Measurements from ENCODE around the gene SLC5A1. TPM values are rescaled to one million over a fixed set of nuclear protein-coding genes. Genes with fewer than 3 reads are reported as not detected.

SLC5A1 gene
- total and polyA plus RNA-seq, 2 of the 8 experiments (the other 6 are each of a cell fraction or from before 2014, with no cell fraction given) = 0.06 TPM; not detected in 1

GRCh38 chr22:32073823-32074380 lies 30.8 kb downstream of the SLC5A1 start:
- H3K4me1 ChIP-seq (replicated peaks in 1 of 4; ENCODE audit: control insufficient read depth in 3 of 4, insufficient read depth in 4 of 4, low read length in 3 of 4) = no peaks in the 10 kb centered on the region
- no peaks in the 10 kb centered on the region for H3K9me3 ChIP-seq (ENCODE audit: insufficient read depth in 2 of 2, low read depth in 1 of 2, low read length in 1 of 2)
- no peak overlapping the region for H3K27ac ChIP-seq (ENCODE audit: low read depth, low read length)
- no peak overlapping the region for H4K91ac ChIP-seq (replicated peaks; ENCODE audit: insufficient read length, low read length)
- no peak overlapping the region for H3K4me2 ChIP-seq (ENCODE audit: insufficient read depth in 1 of 2, low read depth in 2 of 2, low read length in 2 of 2)
- H3K9ac ChIP-seq (replicated peaks in 1 of 4; ENCODE audit: extremely low read depth in 1 of 4, low read depth in 3 of 4, low read length in 3 of 4) = no peak overlapping the region
- no peak overlapping the region for H2BK20ac ChIP-seq (ENCODE audit: low read length)
- H3K56ac ChIP-seq (replicated peaks; ENCODE audit: insufficient read length, low read depth, low read length) = no peak overlapping the region
- H2AFZ ChIP-seq (ENCODE audit: low read length) = no peak overlapping the region
- H3K79me1 ChIP-seq (ENCODE audit: low read depth, low read length) = no peaks in the 10 kb centered on the region
- H4K8ac ChIP-seq (ENCODE audit: extremely low read depth, insufficient read depth, low read length) = no peak overlapping the region
- H3K36me3 ChIP-seq (ENCODE audit: control insufficient read depth in 2 of 4, insufficient read depth in 4 of 4, low read length in 3 of 4) = no peaks in the 10 kb centered on the region
- FAIRE-seq (no peak), DNase-seq (ENCODE audit: low read depth in 1 of 2, low spot score in 2 of 2) (no peak)
- H4K5ac ChIP-seq (ENCODE audit: insufficient read length, low read depth, low read length) = no peak overlapping the region
- no peak overlapping the region for H3K4ac ChIP-seq (replicated peaks; ENCODE audit: insufficient read length, low read depth, low read length)
- H3K79me2 ChIP-seq (ENCODE audit: control insufficient read depth in 1 of 2, insufficient read depth in 2 of 2, low read length in 2 of 2) = no peaks in the 10 kb centered on the region
- H3K23ac ChIP-seq (ENCODE audit: insufficient read length) = no peak overlapping the region
- no peak overlapping the region for H3K14ac ChIP-seq (ENCODE audit: insufficient read length)
- no peak overlapping the region for H2BK12ac ChIP-seq (ENCODE audit: low read depth, low read length)
- CTCF ChIA-PET (ENCODE audit: partially characterized antibody) = interaction anchor here (0.6 to 4.6 kb wide), 4 partner anchors 8 to 97 kb away, joined by 3 to 18 read pairs (median 4); no protein-coding TSS in a partner anchor
- no peak overlapping the region for H3K18ac ChIP-seq (ENCODE audit: extremely low read depth, low read length)
- H3K27me3 ChIP-seq (replicated peaks in 1 of 4; ENCODE audit: control insufficient read depth in 3 of 4, extremely low read depth in 1 of 4, insufficient read depth in 3 of 4, low read length in 3 of 4) = peaks cover 0 to 2% (median 0%) of the 10 kb centered on the region in 4 experiments; a peak in 1 of 7 replicates
- H3K4me3 ChIP-seq (ENCODE audit: extremely low read depth in 1 of 4, insufficient read depth in 2 of 4, low read depth in 3 of 4, low read length in 4 of 4) = no peak overlapping the region
- no peak overlapping the region for H2AK5ac ChIP-seq (ENCODE audit: low read depth, low read length)
- no peak overlapping the region for H2BK120ac ChIP-seq (replicated peaks; ENCODE audit: low read depth, low read length)
- peaks cover 0 to 1% of the 10 kb centered on the region in 2 experiments for H4K20me1 ChIP-seq (replicated peaks in 1 of 2; ENCODE audit: control insufficient read depth in 1 of 2, insufficient read depth in 2 of 2, low read length in 2 of 2)
- whole genome bisulfite sequencing, 2 experiments (ENCODE audit: extremely low coverage in 1 of 2, insufficient coverage in 1 of 2, insufficient read length in 1 of 2, insufficient replicate concordance in 2 of 2, low coverage in 1 of 2, low lambda C conversion rate in 2 of 2, missing lambda C conversion rate in 1 of 2) = 83% methylated on average over 5 of the region's 5 CpGs; no CpG with 5 or more reads in 1 of the 2 experiments
- no peak overlapping the region for H2BK5ac ChIP-seq (ENCODE audit: low read depth, low read length)
- no peaks in the 10 kb centered on the region for H3K23me2 ChIP-seq (ENCODE audit: low read depth, low read length)
- POLR2A ChIA-PET (ENCODE audit: partially characterized antibody) = no interaction called here
- TF ChIP-seq ZNF274 (IDR thresholded peaks at IDR 0.05; ENCODE audit: borderline replicate concordance, extremely low read depth, low read length) (no peak), KDM4A (IDR thresholded peaks at IDR 0.05; ENCODE audit: low read depth, low read length, severe bottlenecking) (no peak), CTBP2 (IDR thresholded peaks at IDR 0.05; ENCODE audit: borderline replicate concordance, insufficient read depth, insufficient read length, low read length) (no peak), POLR2A (IDR thresholded peaks at IDR 0.05; ENCODE audit: control extremely low read depth in 1 of 2, low read depth in 2 of 2, low read length in 2 of 2) (no peak), SAP30 (IDR thresholded peaks at IDR 0.05; ENCODE audit: insufficient read depth, insufficient replicate concordance, low read length) (no peak), TAF7 (optimal IDR thresholded peaks at IDR 0.05; ENCODE audit: borderline replicate concordance, low read depth, low read length) (no peak), CREB1 (IDR thresholded peaks at IDR 0.05) (no peak), JUND (IDR thresholded peaks at IDR 0.05; ENCODE audit: low read length) (no peak), JUN (IDR thresholded peaks at IDR 0.05; ENCODE audit: low read depth, low read length) (no peak), CHD2 (IDR thresholded peaks at IDR 0.05; ENCODE audit: low read length) (no peak), E2F6 (IDR thresholded peaks at IDR 0.05) (no peak), RFX5 (IDR thresholded peaks at IDR 0.05; ENCODE audit: borderline replicate concordance, low read depth, low read length) (no peak)
- H2BK15ac ChIP-seq (ENCODE audit: low read length) = no peak overlapping the region

All from H1 (cell line).